ENCODE results near the gene TMEM132A. TPM values are rescaled to one million over a fixed set of nuclear protein-coding genes. Genes with fewer than 3 reads are reported as not detected.

The TMEM132A gene
- total and polyA plus RNA-seq, 10 of the 15 experiments (the other 5 are each of a cell fraction or from before 2014, with no cell fraction given), result 0.16 to 25.0 (median 4.3) TPM

GRCh38 chr11:60902625-60903024, 21.6 kb upstream of the TMEM132A start:
- ChIA-PET SMC1A (ENCODE audit: uncharacterized antibody, unreplicated experiment) (interaction anchor here (1.2 to 8.0 kb wide), 8 partner anchors 8 to 284 kb away, joined by 3 to 57 read pairs (median 4); partner anchors contain the start of gene TMEM109), CTCF (interaction anchor here (1.1 to 11.5 kb wide), 4 partner anchors 11 to 72 kb away, joined by 3 to 135 read pairs (median 34); partner anchors contain the start of gene TMEM109), POLR2A (interaction anchor here (0.6 kb wide), 1 partner anchor 1214 kb away, joined by 4 read pairs; no protein-coding TSS in a partner anchor), RAD21 (ENCODE audit: unreplicated experiment) (interaction anchor here (1.0 to 2.9 kb wide), 2 partner anchors 11 to 71 kb away, joined by 4 to 10 read pairs; partner anchors contain the start of gene TMEM109)
- ATAC-seq (no peak), FAIRE-seq (no peak), DNase-seq (ENCODE audit: low read depth, low spot score) (no peak)
- Histone ChIP-seq H2AFZ (ENCODE audit: control insufficient read depth, low read depth, low read length) (no peak overlapping the region), H3K9me3 (replicated peaks; ENCODE audit: control insufficient read depth, insufficient read depth, low read length) (no peaks in the 10 kb centered on the region), H3K79me2 (ENCODE audit: control insufficient read depth, insufficient read depth, low read length) (peaks cover 34% of the 10 kb centered on the region), H3K4me3 (no peak overlapping the region), H3K27ac (ENCODE audit: control insufficient read depth, insufficient read depth) (no peak overlapping the region), H3K4me1 (ENCODE audit: control insufficient read depth, insufficient read depth, low read length) (peaks cover 12% of the 10 kb centered on the region), H3K36me3 (ENCODE audit: control insufficient read depth in 2 of 2, insufficient read depth in 2 of 2, low read length in 1 of 2) (peaks cover 25 to 36% of the 10 kb centered on the region in 2 experiments), H3K27me3 (replicated peaks in 1 of 2; ENCODE audit: control insufficient read depth in 2 of 2, insufficient read depth in 2 of 2, low read length in 1 of 2) (no peaks in the 10 kb centered on the region), H4K20me1 (ENCODE audit: control insufficient read depth, insufficient read depth) (peaks cover 12% of the 10 kb centered on the region), H3K9ac (ENCODE audit: control insufficient read depth, insufficient read depth, low read length) (no peak overlapping the region), H3K4me2 (ENCODE audit: control insufficient read depth, insufficient read depth) (no peak overlapping the region)
- WGBS (ENCODE audit: insufficient coverage, insufficient replicate concordance, low lambda C conversion rate, missing lambda C conversion rate), result 81% methylated on average over 11 of the region's 11 CpGs
- no TSS peak for BruUV-seq (replicated peaks)
- in situ Hi-C loops (cut with MboI), result no loop called here
- intact Hi-C loops (cut with micrococcal nuclease; ENCODE audit: unreplicated experiment), result no loop called here
- TF ChIP-seq SMAD5 (IDR thresholded peaks at IDR 0.05; ENCODE audit: low read depth) (no peak), SUZ12 (IDR thresholded peaks at IDR 0.05; ENCODE audit: unreplicated experiment) (no peak), SREBF2 (IDR thresholded peaks at IDR 0.05; ENCODE audit: low read length) (no peak), RUNX3 (IDR thresholded peaks at IDR 0.05; ENCODE audit: low read length) (no peak), ZNF592 (IDR thresholded peaks at IDR 0.05) (no peak), IKZF1 (conservative IDR thresholded peaks at IDR 0.05) (no peak), MYC (IDR thresholded peaks at IDR 0.05; ENCODE audit: insufficient read depth, insufficient read length, insufficient replicate concordance, low read length, severe bottlenecking) (no peak), USF1 (IDR thresholded peaks at IDR 0.05; ENCODE audit: borderline replicate concordance, extremely low read length, insufficient read depth, low read depth, low read length) (no peak), IRF4 (IDR thresholded peaks at IDR 0.05; ENCODE audit: low read depth, low read length) (no peak), RBBP5 (conservative IDR thresholded peaks at IDR 0.05) (no peak), SRF (IDR thresholded peaks at IDR 0.05; ENCODE audit: low read depth in 2 of 2, low read length in 2 of 2) (no peak), BCL11A (IDR thresholded peaks at IDR 0.05; ENCODE audit: low read depth, low read length) (no peak), BACH1 (IDR thresholded peaks at IDR 0.05; ENCODE audit: borderline replicate concordance) (no peak), FOS (IDR thresholded peaks at IDR 0.05; ENCODE audit: borderline replicate concordance, extremely low read depth, insufficient read length) (no peak)
- TF ChIP-seq, protein P1, sequence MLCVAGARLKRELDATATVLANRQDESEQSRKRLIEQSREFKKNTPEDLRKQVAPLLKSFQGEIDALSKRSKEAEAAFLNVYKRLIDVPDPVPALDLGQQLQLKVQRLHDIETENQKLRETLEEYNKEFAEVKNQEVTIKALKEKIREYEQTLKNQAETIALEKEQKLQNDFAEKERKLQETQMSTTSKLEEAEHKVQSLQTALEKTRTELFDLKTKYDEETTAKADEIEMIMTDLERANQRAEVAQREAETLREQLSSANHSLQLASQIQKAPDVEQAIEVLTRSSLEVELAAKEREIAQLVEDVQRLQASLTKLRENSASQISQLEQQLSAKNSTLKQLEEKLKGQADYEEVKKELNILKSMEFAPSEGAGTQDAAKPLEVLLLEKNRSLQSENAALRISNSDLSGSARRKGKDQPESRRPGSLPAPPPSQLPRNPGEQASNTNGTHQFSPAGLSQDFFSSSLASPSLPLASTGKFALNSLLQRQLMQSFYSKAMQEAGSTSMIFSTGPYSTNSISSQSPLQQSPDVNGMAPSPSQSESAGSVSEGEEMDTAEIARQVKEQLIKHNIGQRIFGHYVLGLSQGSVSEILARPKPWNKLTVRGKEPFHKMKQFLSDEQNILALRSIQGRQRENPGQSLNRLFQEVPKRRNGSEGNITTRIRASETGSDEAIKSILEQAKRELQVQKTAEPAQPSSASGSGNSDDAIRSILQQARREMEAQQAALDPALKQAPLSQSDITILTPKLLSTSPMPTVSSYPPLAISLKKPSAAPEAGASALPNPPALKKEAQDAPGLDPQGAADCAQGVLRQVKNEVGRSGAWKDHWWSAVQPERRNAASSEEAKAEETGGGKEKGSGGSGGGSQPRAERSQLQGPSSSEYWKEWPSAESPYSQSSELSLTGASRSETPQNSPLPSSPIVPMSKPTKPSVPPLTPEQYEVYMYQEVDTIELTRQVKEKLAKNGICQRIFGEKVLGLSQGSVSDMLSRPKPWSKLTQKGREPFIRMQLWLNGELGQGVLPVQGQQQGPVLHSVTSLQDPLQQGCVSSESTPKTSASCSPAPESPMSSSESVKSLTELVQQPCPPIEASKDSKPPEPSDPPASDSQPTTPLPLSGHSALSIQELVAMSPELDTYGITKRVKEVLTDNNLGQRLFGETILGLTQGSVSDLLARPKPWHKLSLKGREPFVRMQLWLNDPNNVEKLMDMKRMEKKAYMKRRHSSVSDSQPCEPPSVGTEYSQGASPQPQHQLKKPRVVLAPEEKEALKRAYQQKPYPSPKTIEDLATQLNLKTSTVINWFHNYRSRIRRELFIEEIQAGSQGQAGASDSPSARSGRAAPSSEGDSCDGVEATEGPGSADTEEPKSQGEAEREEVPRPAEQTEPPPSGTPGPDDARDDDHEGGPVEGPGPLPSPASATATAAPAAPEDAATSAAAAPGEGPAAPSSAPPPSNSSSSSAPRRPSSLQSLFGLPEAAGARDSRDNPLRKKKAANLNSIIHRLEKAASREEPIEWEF (IDR thresholded peaks at IDR 0.05; ENCODE audit: insufficient replicate concordance, low read depth, low read length), result no peak
